OCI-LY3 (cell line): Measurements from ENCODE around the gene ATP4A.

Source experiments
- H2AFZ ChIP-seq: fragments of 200-600, 300-600 bp; shearing (Covaris generic); 2 replicates; pipeline ENCODE4 v1.6.0; 2014; ENCODE audit warnings: antibody characterized with exemption, low read depth, low read length
- H3K27ac ChIP-seq: fragments of 200-600, 300-600 bp; sonication (generic); 2 replicates; pipeline ENCODE4 v1.5.1; 2014; ENCODE audit warnings: mild to moderate bottlenecking, low read length, moderate library complexity, mixed read lengths
- H3K27me3 ChIP-seq: fragments of 200-600, 300-600 bp; sonication (generic); 2 replicates; pipeline ENCODE4 v1.6.1; 2014; ENCODE audit warnings: low read depth, low read length, mixed read lengths
- H3K36me3 ChIP-seq: fragments of 200-600, 300-600 bp; sonication (generic); replicated peaks from 2 replicates; pipeline ENCODE3; 2014; ENCODE audit warnings: low read depth, low read length, mixed read lengths
- H3K4me1 ChIP-seq: fragments of 300-600, 200-600 bp; sonication (generic); 2 replicates; pipeline ENCODE4 v1.6.1; 2014; ENCODE audit warnings: low read length, mixed read lengths
- H3K4me2 ChIP-seq: fragments of 200-600, 300-600 bp; sonication (generic); 2 replicates; pipeline ENCODE4 v1.6.1; 2014; ENCODE audit warnings: low read length, mixed read lengths
- H3K4me3 ChIP-seq: fragments of 300-600, 200-600 bp; sonication (generic); 2 replicates; pipeline ENCODE4 v1.5.1; 2014; ENCODE audit warnings: antibody characterized with exemption, mild to moderate bottlenecking, low read length, moderate library complexity
- H3K79me2 ChIP-seq: fragments of 300-600, 200-600 bp; shearing (Covaris generic); 2 replicates; pipeline ENCODE4 v1.6.1; 2014; ENCODE audit warnings: mild to moderate bottlenecking, low read length, mixed read lengths
- H3K9ac ChIP-seq: fragments of 300-600, 200-600 bp; shearing (Covaris generic); 2 replicates; pipeline ENCODE4 v1.6.0; 2014; ENCODE audit warnings: mild to moderate bottlenecking, low read length, moderate library complexity
- H3K9me3 ChIP-seq: fragments of 200-600, 300-600 bp; shearing (Covaris generic); 2 replicates; pipeline ENCODE4 v1.6.1; 2014; ENCODE audit warnings: low read length, mixed read lengths; ENCODE audit not compliant: insufficient read depth
- H4K20me1 ChIP-seq: fragments of 200-600, 300-600 bp; sonication (generic); 2 replicates; pipeline ENCODE4 v1.6.1; 2016; ENCODE audit warnings: low read length, mixed read lengths; ENCODE audit not compliant: insufficient read depth
- EZH2phosphoT487 ChIP-seq: fragments of 200-600 bp; shearing (Covaris generic); IDR thresholded peaks from 2 replicates; pipeline ENCODE4 v1.6.1; 2018; ENCODE audit warnings: antibody characterized with exemption, mixed run types, low read depth
- TF ChIP-seq, protein P1 (sequence below): fragments of 200-600, 300-600 bp; sonication (generic); IDR thresholded peaks from 2 replicates; pipeline ENCODE4 v1.5.1; 2014; ENCODE audit warnings: antibody characterized with exemption, low read length, low read depth

Gene ATP4A

DNA sequence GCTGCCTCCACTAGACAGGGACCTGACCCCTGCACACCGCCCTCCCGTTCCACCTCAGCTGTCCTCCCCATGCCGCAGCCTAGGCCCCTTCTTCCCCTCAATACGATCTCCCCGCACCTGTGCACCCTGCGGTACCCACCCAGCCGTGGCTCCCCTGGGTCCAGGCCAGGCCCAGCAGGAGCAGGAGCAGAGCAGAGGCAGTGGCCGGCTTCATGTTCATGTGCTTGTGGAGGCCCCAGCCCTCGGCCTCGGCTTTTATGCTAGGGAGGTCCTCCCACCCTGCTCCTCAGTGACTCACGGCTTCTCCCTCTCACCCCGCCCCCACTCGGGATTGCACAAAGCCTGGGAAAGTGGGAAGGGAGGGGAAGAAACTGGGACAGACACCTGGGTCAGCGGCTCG lies 61.8 kb downstream of the ATP4A start:
- TF ChIP-seq, protein P1, sequence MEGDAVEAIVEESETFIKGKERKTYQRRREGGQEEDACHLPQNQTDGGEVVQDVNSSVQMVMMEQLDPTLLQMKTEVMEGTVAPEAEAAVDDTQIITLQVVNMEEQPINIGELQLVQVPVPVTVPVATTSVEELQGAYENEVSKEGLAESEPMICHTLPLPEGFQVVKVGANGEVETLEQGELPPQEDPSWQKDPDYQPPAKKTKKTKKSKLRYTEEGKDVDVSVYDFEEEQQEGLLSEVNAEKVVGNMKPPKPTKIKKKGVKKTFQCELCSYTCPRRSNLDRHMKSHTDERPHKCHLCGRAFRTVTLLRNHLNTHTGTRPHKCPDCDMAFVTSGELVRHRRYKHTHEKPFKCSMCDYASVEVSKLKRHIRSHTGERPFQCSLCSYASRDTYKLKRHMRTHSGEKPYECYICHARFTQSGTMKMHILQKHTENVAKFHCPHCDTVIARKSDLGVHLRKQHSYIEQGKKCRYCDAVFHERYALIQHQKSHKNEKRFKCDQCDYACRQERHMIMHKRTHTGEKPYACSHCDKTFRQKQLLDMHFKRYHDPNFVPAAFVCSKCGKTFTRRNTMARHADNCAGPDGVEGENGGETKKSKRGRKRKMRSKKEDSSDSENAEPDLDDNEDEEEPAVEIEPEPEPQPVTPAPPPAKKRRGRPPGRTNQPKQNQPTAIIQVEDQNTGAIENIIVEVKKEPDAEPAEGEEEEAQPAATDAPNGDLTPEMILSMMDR, result no peak
- no peak for TF ChIP-seq EZH2phosphoT487
- Histone ChIP-seq H3K4me3 (no peak overlapping the region), H3K27ac (no peak overlapping the region), H3K9ac (no peak overlapping the region), H3K4me2 (no peak overlapping the region), H3K27me3 (peaks cover 68% of the 10 kb centered on the region), H2AFZ (no peak overlapping the region), H3K36me3 (no peaks in the 10 kb centered on the region), H3K9me3 (no peaks in the 10 kb centered on the region), H3K79me2 (no peaks in the 10 kb centered on the region), H4K20me1 (no peaks in the 10 kb centered on the region), H3K4me1 (no peaks in the 10 kb centered on the region)

DNA sequence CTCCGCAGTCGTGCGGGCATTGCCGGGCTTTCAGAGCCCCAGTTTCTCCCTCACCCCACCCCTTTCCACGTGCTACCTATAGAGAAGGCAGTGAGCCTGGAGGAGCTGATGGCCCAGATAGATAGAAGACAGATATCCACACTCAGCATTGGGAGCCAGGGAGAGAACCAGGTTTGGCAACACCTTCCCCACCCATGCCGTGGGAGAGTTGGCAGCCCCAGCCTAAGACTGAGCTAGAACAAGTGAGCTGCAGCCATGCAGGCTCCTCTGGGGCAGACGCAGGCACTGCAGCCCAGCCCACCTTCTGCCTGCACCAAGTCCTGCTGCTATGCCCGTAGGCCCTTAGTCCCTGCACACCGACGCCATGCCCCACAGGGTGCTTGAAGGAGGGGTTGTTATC lies 62.8 kb downstream of the ATP4A start:
- Histone ChIP-seq H4K20me1 (no peaks in the 10 kb centered on the region), H3K4me1 (no peaks in the 10 kb centered on the region), H2AFZ (no peak overlapping the region), H3K9me3 (no peaks in the 10 kb centered on the region), H3K27me3 (peaks cover 62% of the 10 kb centered on the region), H3K27ac (no peak overlapping the region), H3K36me3 (no peaks in the 10 kb centered on the region), H3K4me3 (no peak overlapping the region), H3K9ac (no peak overlapping the region), H3K79me2 (no peaks in the 10 kb centered on the region), H3K4me2 (no peak overlapping the region)
- TF ChIP-seq EZH2phosphoT487, result no peak
- TF ChIP-seq, protein P1, result no peak
